K562 (cell line): Measurements from ENCODE around the gene MSH3. TPM values are rescaled to one million over a fixed set of nuclear protein-coding genes. Genes with fewer than 3 reads are reported as not detected.

Experiments used
- ATAC-seq: fragments of 200-7000 bp; cut with Tn5 transposase; 3 replicates; pipeline ENCODE4 v1.9.1; 2020; ENCODE audit warnings: moderate library complexity
- BruUV-seq: library from RNA; stranded (reverse); fragments of 400-500 nt; replicated peaks from 2 replicates; lab custom pipeline; 2021; lab: Mats Ljungman, UMichigan
- CTCF ChIA-PET: fragments of 300-600 bp; formaldehyde crosslinking; extraction: SDS; loops from one replicate; lab custom pipeline; 2021; ENCODE audit warnings: low intra/inter-chr PET ratio; lab: Yijun Ruan, JAX
- POLR2A ChIA-PET: fragments of 300-600, 350-650 bp; sonication (Branson Sonifier 250); formaldehyde crosslinking; extraction: SDS; loops from one replicate; lab custom pipeline; 2021; ENCODE audit warnings: antibody characterized with exemption, inconsistent platforms; lab: Yijun Ruan, JAX
- DNase-seq, 4 experiments: peaks; one replicate each; pipeline versions ENCODE4 v3.0.0 to v3.0.0-alpha.2; 2011 to 2018; ENCODE audit warnings: low spot score in 3 of 4, mixed read lengths in 3 of 4; ENCODE audit errors: extremely low read depth in 1 of 4
- FAIRE-seq: peaks from 2 replicates; lab custom pipeline; 2011; peaks lifted over from hg19 to GRCh38; lab: Jason Lieb, UNC
- H2AFZ ChIP-seq: 2 replicates; pipeline ENCODE4 v1.6.0; 2011; ENCODE audit warnings: low read depth, low read length, control low read depth, inconsistent platforms
- H3K27ac ChIP-seq: fragments of 200-600 bp; 3 replicates; pipeline ENCODE4 v1.8.0; 2011; ENCODE audit warnings: low read depth, mild to moderate bottlenecking, control low read depth, inconsistent platforms, low read length, moderate library complexity, mixed read lengths; ENCODE audit errors: extremely low read depth
- H3K27me3 ChIP-seq, 2 experiments: fragments of 300-600 bp in 1 of 2; 2 replicates in 1 of 2; 3 replicates in 1 of 2; pipeline versions ENCODE4 v1.6.0 to v1.8.0; 2011; ENCODE audit warnings: inconsistent platforms in 2 of 2, low read length in 2 of 2, mild to moderate bottlenecking in 1 of 2, mixed read lengths in 1 of 2, moderate library complexity in 1 of 2; ENCODE audit not compliant: control insufficient read depth in 2 of 2, insufficient read depth in 2 of 2
- H3K36me3 ChIP-seq: fragments of 300-600 bp; 3 replicates; pipeline ENCODE4 v1.8.0; 2011; ENCODE audit warnings: mild to moderate bottlenecking, low read length, inconsistent platforms; ENCODE audit not compliant: control insufficient read depth, insufficient read depth
- H3K4me1 ChIP-seq, 2 experiments: fragments of 200-600 bp in 1 of 2; replicated peaks in 1 of 2; 2 replicates in 1 of 2; 3 replicates in 1 of 2; pipeline versions ENCODE4 v1.5.1 to v1.8.0; 2011; ENCODE audit warnings: inconsistent platforms in 2 of 2, low read length in 2 of 2, mild to moderate bottlenecking in 1 of 2, mixed read lengths in 1 of 2, moderate library complexity in 1 of 2; ENCODE audit not compliant: control insufficient read depth in 2 of 2, insufficient read depth in 2 of 2
- H3K4me2 ChIP-seq: 2 replicates; pipeline ENCODE4 v1.6.1; 2011; ENCODE audit warnings: low read length, control low read depth, inconsistent platforms, mixed read lengths; ENCODE audit not compliant: insufficient read depth
- H3K4me3 ChIP-seq: fragments of 200-600 bp; sonication (generic), shearing (Covaris generic); 2 replicates; pipeline ENCODE4 v1.5.1; 2016; ENCODE audit warnings: control low read depth, inconsistent platforms
- H3K79me2 ChIP-seq: fragments of 200-600 bp; 3 replicates; pipeline ENCODE4 v1.8.0; 2011; ENCODE audit warnings: low read length, inconsistent platforms; ENCODE audit not compliant: control insufficient read depth, insufficient read depth
- H3K9ac ChIP-seq, 2 experiments: 2 replicates each; pipeline versions ENCODE4 v1.6.0 to v1.6.1; 2011; ENCODE audit warnings: low read depth in 2 of 2, low read length in 2 of 2, control low read depth in 1 of 2, inconsistent platforms in 1 of 2, mild to moderate bottlenecking in 1 of 2, mixed read lengths in 1 of 2; ENCODE audit not compliant: insufficient read depth in 1 of 2
- H3K9me1 ChIP-seq: one replicate; pipeline ENCODE4 v1.6.0; 2011; ENCODE audit warnings: inconsistent platforms, mild to moderate bottlenecking, low read length, moderate library complexity; ENCODE audit not compliant: control insufficient read depth, insufficient read depth
- H3K9me3 ChIP-seq: replicated peaks from 2 replicates; pipeline ENCODE4 v1.5.1; 2011; ENCODE audit warnings: low read depth, low read length, inconsistent platforms; ENCODE audit not compliant: control insufficient read depth, insufficient read depth
- H4K20me1 ChIP-seq: replicated peaks from 2 replicates; pipeline ENCODE4 v1.6.1; 2011; ENCODE audit warnings: low read length, inconsistent platforms, mixed read lengths; ENCODE audit not compliant: control insufficient read depth, insufficient read depth
- CTBP1 ChIP-seq: fragments of 450-650 bp; IDR thresholded peaks from 2 replicates; pipeline ENCODE4 v1.6.1; 2016; ENCODE audit warnings: borderline replicate concordance
- DPF2 ChIP-seq: fragments of 450-650 bp; IDR thresholded peaks from 2 replicates; pipeline ENCODE4 v1.6.1; 2016
- EGR1 ChIP-seq: fragments of 450-650 bp; conservative IDR thresholded peaks from 2 replicates; pipeline ENCODE4 v1.6.1; 2017; ENCODE audit warnings: mild to moderate bottlenecking
- EHMT2 ChIP-seq: fragments of 450-650 bp; IDR thresholded peaks from 2 replicates; pipeline ENCODE4 v1.6.1; 2018; ENCODE audit warnings: antibody characterized with exemption
- FIP1L1 ChIP-seq: fragments of 200-400 bp; formaldehyde crosslinking; IDR thresholded peaks from 2 replicates; pipeline ENCODE4 v1.6.1; 2018; ENCODE audit warnings: mild to moderate bottlenecking, low read depth, low read length; ENCODE audit not compliant: poor library complexity, severe bottlenecking
- FOXK2 ChIP-seq, 2 experiments: fragments of 450-650 bp; IDR thresholded peaks in 1 of 2; conservative IDR thresholded peaks in 1 of 2; 2 replicates each; pipeline ENCODE4 v1.6.1; 2016; ENCODE audit warnings: low read depth in 2 of 2, mild to moderate bottlenecking in 1 of 2
- GMEB1 ChIP-seq: fragments of 250-450 bp; sonication (Bioruptor Pico); IDR thresholded peaks from 2 replicates; pipeline ENCODE4 v1.4.0; 2020; ENCODE audit warnings: mild to moderate bottlenecking
- PHB2 ChIP-seq: fragments of 450-650 bp; IDR thresholded peaks from 2 replicates; pipeline ENCODE4 v1.6.1; 2017; ENCODE audit warnings: low read depth
- PTTG1 ChIP-seq: fragments of 450-650 bp; IDR thresholded peaks from 2 replicates; pipeline ENCODE4 v1.6.1; 2016; ENCODE audit warnings: low read depth, mild to moderate bottlenecking, missing genetic modification characterization, missing compliant biosample characterization
- RAD21 ChIP-seq, 2 experiments: fragments of 250-450 bp in 1 of 2; fragments of 450-650 bp in 1 of 2; sonication (Bioruptor Pico) in 1 of 2; formaldehyde crosslinking in 1 of 2; IDR thresholded peaks in 1 of 2; conservative IDR thresholded peaks in 1 of 2; 2 replicates each; pipeline versions ENCODE4 v1.4.0 to v1.8.0; 2020 to 2022; ENCODE audit warnings: mild to moderate bottlenecking in 2 of 2, moderate library complexity in 1 of 2
- RBM17 ChIP-seq: fragments of 200-400 bp; formaldehyde crosslinking; IDR thresholded peaks from 2 replicates; pipeline ENCODE4 v1.6.1; 2017; ENCODE audit warnings: low read depth, mild to moderate bottlenecking, low read length, borderline replicate concordance
- RBM34 ChIP-seq: fragments of 200-400 bp; formaldehyde crosslinking; IDR thresholded peaks from 2 replicates; pipeline ENCODE4 v1.6.1; 2018; ENCODE audit warnings: low read length, borderline replicate concordance; ENCODE audit not compliant: insufficient read depth
- SETDB1 ChIP-seq: IDR thresholded peaks from one replicate; pipeline ENCODE4 v1.6.1; 2012; ENCODE audit warnings: low read length, control low read depth, inconsistent platforms
- TCF3 ChIP-seq: sonication (generic); formaldehyde crosslinking; IDR thresholded peaks from 2 replicates; pipeline ENCODE4 v1.4.0; 2020; ENCODE audit warnings: mild to moderate bottlenecking, missing genetic modification reagents
- TRIM24 ChIP-seq, 2 experiments: fragments of 450-650 bp; IDR thresholded peaks; 2 replicates each; pipeline ENCODE4 v1.6.1; 2016
- ZNF134 ChIP-seq: fragments of 250-450 bp; sonication (Bioruptor Pico); conservative IDR thresholded peaks from 2 replicates; pipeline ENCODE4 v1.4.0; 2020
- ZNF24 ChIP-seq: fragments of 450-650 bp; IDR thresholded peaks from 2 replicates; pipeline ENCODE4 v1.6.1; 2016
- ZNF445 ChIP-seq: fragments of 250-450 bp; sonication (Bioruptor Pico); IDR thresholded peaks from 2 replicates; pipeline ENCODE4 v1.4.0; 2020; ENCODE audit warnings: low read depth, mild to moderate bottlenecking, moderate library complexity
- ZNF583 ChIP-seq: fragments of 250-450 bp; sonication (Bioruptor Pico); IDR thresholded peaks from 2 replicates; pipeline ENCODE4 v1.4.0; 2020
- ZNF592 ChIP-seq: fragments of 450-650 bp; IDR thresholded peaks from 2 replicates; pipeline ENCODE4 v1.6.1; 2017; ENCODE audit warnings: antibody characterized with exemption, mild to moderate bottlenecking
- ZNF780A ChIP-seq: fragments of 250-450 bp; sonication (Bioruptor Pico); IDR thresholded peaks from 2 replicates; pipeline ENCODE4 v1.5.0; 2021; ENCODE audit warnings: mild to moderate bottlenecking
- WGBS: fragments of 100-300 bp; shearing (Covaris generic); methylation state at CpG from one replicate; pipeline ENCODE4 v1.1.6; 2016; ENCODE audit warnings: low coverage, mixed read lengths; ENCODE audit not compliant: insufficient coverage; ENCODE audit errors: missing lambda C conversion rate; 5-methylcytosine and 5-hydroxymethylcytosine counted together
- in situ Hi-C: fragments of 300-500 bp; cut with MboI; formaldehyde crosslinking; loops from 4 replicates; pipeline ENCODE4 v1.15.0; 2018; ENCODE audit warnings: inconsistent platforms, mixed read lengths
- intact Hi-C: fragments of 100-400 bp; cut with micrococcal nuclease; formaldehyde crosslinking; loops from 2 replicates; pipeline ENCODE4 v1.14.2; 2022
- polyA plus RNA-seq, 8 experiments: library from polyadenylated mRNA; depleted of rRNA in 4 of 8; stranded (reverse) in 5 of 8; unstranded in 3 of 8; fragments of >200 nt; fragmentation: Nextera tagmentation in 2 of 8; fragmentation: Illumina TruSeq in 1 of 8; extraction: Ambion mirVana in 2 of 8; extraction: Trizol in 1 of 8; gene quantifications; 2 replicates each; pipeline versions ENCODE4 v1.2.1 to v1.2.3, GENCODE V29; 2011 to 2014; ENCODE audit warnings: inconsistent platforms in 1 of 8, missing spikeins in 1 of 8
- total RNA-seq, 7 experiments: library from RNA; depleted of rRNA in 6 of 7; stranded (reverse); fragments of >200 nt in 6 of 7; fragmentation: Illumina TruSeq in 2 of 7; extraction: Trizol in 2 of 7; gene quantifications; 2 replicates each; pipeline versions ENCODE4 v1.2.1 to v1.2.3, GENCODE V29; 2011 to 2021; ENCODE audit warnings: low replicate concordance in 1 of 7

MSH3 gene
- total and polyA plus RNA-seq, 9 of the 15 experiments (the other 6 are each of a cell fraction or from before 2014, with no cell fraction given) = 3.9 to 17.2 (median 13.2) TPM

- Histone ChIP-seq H3K9me1 (no peaks in the 10 kb centered on the region), H3K4me1 (peaks cover 0 to 4% of the 10 kb centered on the region in 2 experiments; a peak in 1 of 5 replicates), H2AFZ (no peak overlapping the region), H3K4me3 (no peak overlapping the region), H3K9me3 (no peaks in the 10 kb centered on the region), H4K20me1 (no peaks in the 10 kb centered on the region), H3K36me3 (peaks cover 15% of the 10 kb centered on the region; the same call in 2 of the 3 replicates), H3K27ac (no peak overlapping the region), H3K79me2 (no peaks in the 10 kb centered on the region), H3K4me2 (no peak overlapping the region), H3K9ac (no peak overlapping the region), H3K27me3 (no peaks in the 10 kb centered on the region)
- DNase-seq (peak in 2 of 4 experiments; percentile 20 to 36), ATAC-seq (peak; percentile 73), FAIRE-seq (peak; percentile 11)
- CTCF ChIA-PET = no interaction called here
- POLR2A ChIA-PET = no interaction called here
- in situ Hi-C loops = no loop called here
- WGBS = 24% methylated on average over 3 of the region's 3 CpGs
- intact Hi-C loops = no loop called here
- BruUV-seq = no TSS peak
- TF ChIP-seq ZNF592 (no peak), DPF2 (0 out of 2 replicates have a peak, but pooled peaks have one; percentile 16), RBM34 (no peak), RAD21 (CRISPR knock-in tag; conservative IDR thresholded peaks at IDR 0.05 in 1 of 2, IDR thresholded peaks at IDR 0.05 in 1 of 2) (no peak), ZNF445 (CRISPR knock-in tag) (no peak), TCF3 (CRISPR knock-in tag) (peak; percentile 12; the same call in 1 of the 2 replicates), TRIM24 (IDR thresholded peaks at IDR 0.05) (no peak), FOXK2 (conservative IDR thresholded peaks at IDR 0.05 in 1 of 2, IDR thresholded peaks at IDR 0.05 in 1 of 2; ENCODE audit: low read depth in 2 of 2) (no peak), GMEB1 (no peak), ZNF134 (no peak), CTBP1 (no peak), ZNF780A (CRISPR knock-in tag) (no peak), FIP1L1 (no peak), RBM17 (no peak), PTTG1 (tag) (no peak), PHB2 (no peak), EGR1 (0 out of 2 replicates have a peak, but pooled peaks have one; percentile 5), SETDB1 (no peak), ZNF583 (CRISPR knock-in tag) (no peak), EHMT2 (peak; percentile 63; the same call in 1 of the 2 replicates), ZNF24 (no peak)
Measured at GRCh38 chr5:80870442-80870841, 216.0 kb downstream of the MSH3 start.
